ENCODE data around the gene HRH3.

HRH3 gene

GRCh38 chr20:62238569-62239277 is 18.6 kb upstream of the HRH3 start:
- TF ChIP-seq, protein P1, sequence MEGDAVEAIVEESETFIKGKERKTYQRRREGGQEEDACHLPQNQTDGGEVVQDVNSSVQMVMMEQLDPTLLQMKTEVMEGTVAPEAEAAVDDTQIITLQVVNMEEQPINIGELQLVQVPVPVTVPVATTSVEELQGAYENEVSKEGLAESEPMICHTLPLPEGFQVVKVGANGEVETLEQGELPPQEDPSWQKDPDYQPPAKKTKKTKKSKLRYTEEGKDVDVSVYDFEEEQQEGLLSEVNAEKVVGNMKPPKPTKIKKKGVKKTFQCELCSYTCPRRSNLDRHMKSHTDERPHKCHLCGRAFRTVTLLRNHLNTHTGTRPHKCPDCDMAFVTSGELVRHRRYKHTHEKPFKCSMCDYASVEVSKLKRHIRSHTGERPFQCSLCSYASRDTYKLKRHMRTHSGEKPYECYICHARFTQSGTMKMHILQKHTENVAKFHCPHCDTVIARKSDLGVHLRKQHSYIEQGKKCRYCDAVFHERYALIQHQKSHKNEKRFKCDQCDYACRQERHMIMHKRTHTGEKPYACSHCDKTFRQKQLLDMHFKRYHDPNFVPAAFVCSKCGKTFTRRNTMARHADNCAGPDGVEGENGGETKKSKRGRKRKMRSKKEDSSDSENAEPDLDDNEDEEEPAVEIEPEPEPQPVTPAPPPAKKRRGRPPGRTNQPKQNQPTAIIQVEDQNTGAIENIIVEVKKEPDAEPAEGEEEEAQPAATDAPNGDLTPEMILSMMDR (IDR thresholded peaks at IDR 0.05; ENCODE audit: poor library complexity, severe bottlenecking): peak; percentile 32
- H3K36me3 ChIP-seq (ENCODE audit: low read depth): peaks cover 27% of the 10 kb centered on the region
- no peaks in the 10 kb centered on the region for H3K9me3 ChIP-seq (ENCODE audit: severe bottlenecking)
- H3K4me3 ChIP-seq (ENCODE audit: severe bottlenecking): peak overlapping the region; percentile 52
- no peaks in the 10 kb centered on the region for H3K27me3 ChIP-seq (ENCODE audit: insufficient read depth, poor library complexity, severe bottlenecking)
- ATAC-seq (ENCODE audit: low read depth) (peak; percentile 24), DNase-seq (ENCODE audit: low spot score) (no peak)
- peaks cover 24% of the 10 kb centered on the region for H3K4me1 ChIP-seq (ENCODE audit: insufficient read depth, poor library complexity, severe bottlenecking)
- H3K27ac ChIP-seq (ENCODE audit: poor library complexity, severe bottlenecking): peak overlapping the region; percentile 46

- peak; percentile 93 for ATAC-seq (ENCODE audit: low read depth)
- peak within 1 kb of the TSS; percentile 46 for H3K27ac ChIP-seq (ENCODE audit: poor library complexity, severe bottlenecking)
Observed at GRCh38 chr20:62237801-62238568, 17.9 kb upstream of the HRH3 start, which contains the start of gene OSBPL2. Gene OSBPL2, plus strand, starts transcription at chr20:62238521. Its CDS starts 17,664 bp downstream, at chr20:62256185.

DNA sequence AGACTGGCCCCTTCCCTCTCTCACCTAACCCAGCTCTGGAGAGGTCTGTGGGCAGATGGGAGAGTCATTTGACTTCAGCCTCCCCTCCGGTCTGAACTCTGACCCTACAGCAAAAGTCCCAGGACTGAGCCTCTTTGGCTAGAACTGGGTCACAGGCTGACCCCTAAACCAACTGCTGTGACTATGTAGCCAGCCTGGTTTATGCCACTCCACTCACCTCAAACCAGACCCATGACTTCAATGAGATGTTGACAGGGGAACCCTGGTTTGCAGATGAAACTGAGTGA is 17.4 kb upstream of the HRH3 start:
- Histone ChIP-seq H3K4me1 (ENCODE audit: insufficient read depth, poor library complexity, severe bottlenecking) (peaks cover 24% of the 10 kb centered on the region), H3K36me3 (ENCODE audit: low read depth) (peaks cover 23% of the 10 kb centered on the region), H3K4me3 (ENCODE audit: severe bottlenecking) (no peak overlapping the region), H3K27me3 (ENCODE audit: insufficient read depth, poor library complexity, severe bottlenecking) (no peaks in the 10 kb centered on the region), H3K9me3 (ENCODE audit: severe bottlenecking) (no peaks in the 10 kb centered on the region), H3K27ac (ENCODE audit: poor library complexity, severe bottlenecking) (no peak overlapping the region)
- DNase-seq (ENCODE audit: low spot score) (no peak), ATAC-seq (ENCODE audit: low read depth) (no peak)
- TF ChIP-seq, protein P1 (IDR thresholded peaks at IDR 0.05; ENCODE audit: poor library complexity, severe bottlenecking): no peak

More at GRCh38 chr20:62237801-62238568, 17.9 kb upstream of the HRH3 start, which contains the start of gene OSBPL2:
- Histone ChIP-seq H3K4me3 (ENCODE audit: severe bottlenecking) (peak within 1 kb of the TSS; percentile 52), H3K36me3 (ENCODE audit: low read depth) (peaks cover 27% of the 10 kb centered on the region), H3K4me1 (ENCODE audit: insufficient read depth, poor library complexity, severe bottlenecking) (peaks cover 24% of the 10 kb centered on the region), H3K9me3 (ENCODE audit: severe bottlenecking) (no peaks in the 10 kb centered on the region), H3K27me3 (ENCODE audit: insufficient read depth, poor library complexity, severe bottlenecking) (no peaks in the 10 kb centered on the region)
- DNase-seq (ENCODE audit: low spot score): peak; percentile 100
- TF ChIP-seq, protein P1 (IDR thresholded peaks at IDR 0.05; ENCODE audit: poor library complexity, severe bottlenecking): no peak

- no peak for DNase-seq (ENCODE audit: low spot score)
- H3K4me3 ChIP-seq (ENCODE audit: severe bottlenecking): no peak overlapping the region
- H3K4me1 ChIP-seq (ENCODE audit: insufficient read depth, poor library complexity, severe bottlenecking): peaks cover 23% of the 10 kb centered on the region
- H3K27me3 ChIP-seq (ENCODE audit: insufficient read depth, poor library complexity, severe bottlenecking): no peaks in the 10 kb centered on the region
- TF ChIP-seq, protein P1 (IDR thresholded peaks at IDR 0.05; ENCODE audit: poor library complexity, severe bottlenecking): no peak
- H3K9me3 ChIP-seq (ENCODE audit: severe bottlenecking): no peaks in the 10 kb centered on the region
- H3K27ac ChIP-seq (ENCODE audit: poor library complexity, severe bottlenecking): no peak overlapping the region
- H3K36me3 ChIP-seq (ENCODE audit: low read depth): peaks cover 17% of the 10 kb centered on the region
- no peak for ATAC-seq (ENCODE audit: low read depth)
Observed at GRCh38 chr20:62236766-62237513, 16.9 kb upstream of the HRH3 start.
